Ovary (tissue), 9 donors: ENCODE data around the gene CROCC. TPM values are rescaled to one million over a fixed set of nuclear protein-coding genes. Genes with fewer than 3 reads are reported as not detected.
"Not testable (repeated sequence)": the region's sequence is repeated elsewhere in the genome, so short reads cannot be mapped to it uniquely, and the experiment has no call there.

Experiments used
- DNase-seq, 5 donors: peaks; one replicate each; pipeline ENCODE4 v3.0.0-alpha.2; 2019 to 2020
- H3K27ac ChIP-seq, 2 donors: fragments of 200-600 bp; one replicate each; pipeline versions ENCODE4 v1.5.1 to v1.8.0; 2019 to 2022
- H3K27me3 ChIP-seq: fragments of 200-600 bp; one replicate; pipeline ENCODE4 v1.8.0; 2022
- H3K36me3 ChIP-seq: fragments of 200-600 bp; sonication (generic); one replicate; pipeline ENCODE4 v1.5.1; 2019
- H3K4me1 ChIP-seq: one replicate; pipeline ENCODE4 v1.8.1; 2013; ENCODE audit warnings: mild to moderate bottlenecking, moderate library complexity; ENCODE audit not compliant: insufficient read depth
- H3K4me3 ChIP-seq: fragments of 200-600 bp; sonication (generic); one replicate; pipeline ENCODE4 v1.5.1; 2017
- H3K9me3 ChIP-seq, 2 donors: fragments of 200-600 bp in 1 of 2; sonication (generic) in 1 of 2; one replicate each; pipeline versions ENCODE4 v1.5.1 to v1.8.1; 2013 to 2019; ENCODE audit warnings: mild to moderate bottlenecking in 1 of 2, moderate library complexity in 1 of 2
- EP300 ChIP-seq: sonication (generic); formaldehyde crosslinking; IDR thresholded peaks from one replicate; pipeline ENCODE4 v1.6.1; 2017; ENCODE audit warnings: antibody characterized with exemption
- POLR2A ChIP-seq: fragments of 450-650 bp; IDR thresholded peaks from one replicate; pipeline ENCODE4 v1.6.1; 2017; ENCODE audit warnings: antibody characterized with exemption, mild to moderate bottlenecking, moderate library complexity
- WGBS, 3 donors: extraction: QIAGEN DNeasy Blood & Tissue Kit in 1 of 3; methylation state at CpG; one replicate each; pipeline versions ENCODE4 v1.1.5 to v1.1.7; 2013 to 2017; 5-methylcytosine and 5-hydroxymethylcytosine counted together
- intact Hi-C, 4 donors: fragments of 100-400 bp; cut with DNase I; formaldehyde crosslinking; loops; one replicate each; pipeline versions ENCODE4 v1.11.0 to v1.15.1; 2022 to 2023
- polyA plus RNA-seq, 2 donors: library from polyadenylated mRNA; stranded (reverse); fragments of 200-250 nt in 1 of 2; fragments of 350-450 nt in 1 of 2; fragmentation: Illumina TruSeq in 1 of 2; extraction: RNeasy Lipid Tissue Mini Kit (QIAGEN cat#74804) in 1 of 2; gene quantifications; one replicate each; pipeline ENCODE4 v1.2.3, GENCODE V29; 2013 to 2014
- total RNA-seq, 7 donors: library from RNA; depleted of rRNA in 2 of 7; stranded (reverse); fragments of >200 nt in 2 of 7; fragmentation: NEBNext Ultra II Directional in 3 of 7; extraction: Animal tissue kit (Norgen Biotek cat#: 25700) in 3 of 7; gene quantifications; one replicate each; pipeline versions ENCODE4 v1.1.0 to v1.2.4, GENCODE V29; 2016 to 2023
- TF ChIP-seq, protein P1 (sequence below), 3 donors: fragments of 450-650 bp in 2 of 3; fragments of 200-600 bp in 1 of 3; IDR thresholded peaks; one replicate each; pipeline versions ENCODE4 v1.5.1 to v1.8.0; 2016 to 2022; ENCODE audit warnings: antibody characterized with exemption in 3 of 3, mild to moderate bottlenecking in 1 of 3
- donor health status: DM: no; HTN: no; CAD: no; lungs with moderate emphysema.
- donor health status: DM: no; HTN: no; CAD: no.
- donor health status: Bipolar disorder and iron deficiency.
- donor health status: DM: yes; HTN: yes; CAD: no.
- donor health status: DM: no; HTN: no; CAD: no.
- donor health status: DM: yes; HTN: yes; CAD: no.

CROCC gene
- total and polyA plus RNA-seq, 9 donors, result 1.7 to 49.1 (median 33.6) TPM

GRCh38 chr1:16938351-16939321 is 16.9 kb downstream of the CROCC start:
- H3K36me3 ChIP-seq, result no peaks in the 10 kb centered on the region
- H3K27ac ChIP-seq, result no peak overlapping the region
- TF ChIP-seq, protein P1, sequence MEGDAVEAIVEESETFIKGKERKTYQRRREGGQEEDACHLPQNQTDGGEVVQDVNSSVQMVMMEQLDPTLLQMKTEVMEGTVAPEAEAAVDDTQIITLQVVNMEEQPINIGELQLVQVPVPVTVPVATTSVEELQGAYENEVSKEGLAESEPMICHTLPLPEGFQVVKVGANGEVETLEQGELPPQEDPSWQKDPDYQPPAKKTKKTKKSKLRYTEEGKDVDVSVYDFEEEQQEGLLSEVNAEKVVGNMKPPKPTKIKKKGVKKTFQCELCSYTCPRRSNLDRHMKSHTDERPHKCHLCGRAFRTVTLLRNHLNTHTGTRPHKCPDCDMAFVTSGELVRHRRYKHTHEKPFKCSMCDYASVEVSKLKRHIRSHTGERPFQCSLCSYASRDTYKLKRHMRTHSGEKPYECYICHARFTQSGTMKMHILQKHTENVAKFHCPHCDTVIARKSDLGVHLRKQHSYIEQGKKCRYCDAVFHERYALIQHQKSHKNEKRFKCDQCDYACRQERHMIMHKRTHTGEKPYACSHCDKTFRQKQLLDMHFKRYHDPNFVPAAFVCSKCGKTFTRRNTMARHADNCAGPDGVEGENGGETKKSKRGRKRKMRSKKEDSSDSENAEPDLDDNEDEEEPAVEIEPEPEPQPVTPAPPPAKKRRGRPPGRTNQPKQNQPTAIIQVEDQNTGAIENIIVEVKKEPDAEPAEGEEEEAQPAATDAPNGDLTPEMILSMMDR (IDR thresholded peaks at IDR 0.05), result no peak
- TF ChIP-seq EP300, result no peak
- TF ChIP-seq POLR2A, result no peak
- no peak for DNase-seq
- no peaks in the 10 kb centered on the region for H3K9me3 ChIP-seq
- intact Hi-C loops, result no loop called here
- H3K4me3 ChIP-seq, result no peak overlapping the region
- 29 to 62% (median 34%) methylated on average over 46 to 51 of the region's 51 CpGs for WGBS, 3 donors
- H3K4me1 ChIP-seq, result peaks cover 3% of the 10 kb centered on the region
- H3K27me3 ChIP-seq, result no peaks in the 10 kb centered on the region

- H3K27me3 ChIP-seq, H3K4me1 ChIP-seq, H3K36me3 ChIP-seq, H3K27ac ChIP-seq, H3K9me3 ChIP-seq, intact Hi-C loops, DNase-seq, H3K4me3 ChIP-seq: not testable (repeated sequence)
- 91 to 94% (median 92%) methylated on average over 32 of the region's 32 CpGs for WGBS, 3 donors
Measured at GRCh38 chr1:16939386-16940180, 17.9 kb downstream of the CROCC start.

DNA sequence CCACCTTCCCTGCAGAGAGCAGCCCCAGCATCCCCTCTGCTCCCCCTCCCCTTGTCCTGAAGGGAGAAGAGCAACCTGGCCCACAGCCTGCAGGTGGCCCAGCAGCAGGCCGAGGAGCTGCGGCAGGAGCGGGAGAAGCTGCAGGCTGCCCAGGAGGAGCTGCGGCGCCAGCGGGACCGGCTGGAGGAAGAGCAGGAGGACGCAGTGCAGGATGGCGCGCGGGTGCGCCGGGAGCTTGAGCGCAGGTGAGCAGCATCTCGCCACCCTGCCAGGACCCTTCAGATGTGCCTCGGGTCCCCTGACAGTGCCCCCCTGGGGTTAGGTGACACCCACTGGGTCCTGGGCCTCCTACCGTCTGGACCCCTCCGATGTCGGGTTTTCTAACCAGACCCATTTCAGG is 22.3 kb downstream of the CROCC start:
- H3K4me1 ChIP-seq, result no peaks in the 10 kb centered on the region
- DNase-seq, result no peak
- WGBS, 3 donors, result 86 to 92% (median 90%) methylated on average over 19 of the region's 19 CpGs
- H3K4me3 ChIP-seq, result no peak overlapping the region
- no peaks in the 10 kb centered on the region for H3K27me3 ChIP-seq
- H3K27ac ChIP-seq, result no peak overlapping the region
- H3K36me3 ChIP-seq, result no peaks in the 10 kb centered on the region
- intact Hi-C loops, result no loop called here
- TF ChIP-seq POLR2A, result no peak
- TF ChIP-seq, protein P1 (IDR thresholded peaks at IDR 0.05), result no peak
- no peak for TF ChIP-seq EP300
- no peaks in the 10 kb centered on the region for H3K9me3 ChIP-seq

- not testable (repeated sequence) for H3K36me3 ChIP-seq, H3K4me1 ChIP-seq, DNase-seq, H3K9me3 ChIP-seq, H3K4me3 ChIP-seq, H3K27ac ChIP-seq, H3K27me3 ChIP-seq
- WGBS, 3 donors, result 89 to 90% (median 90%) methylated on average over 8 to 9 of the region's 9 CpGs
- intact Hi-C loops, result loop anchor here in 1 of 4 donors (5.0 kb wide), 1 partner anchor 323 kb away; no protein-coding TSS in a partner anchor
Measured at GRCh38 chr1:16945512-16945911, 23.8 kb downstream of the CROCC start.

DNA sequence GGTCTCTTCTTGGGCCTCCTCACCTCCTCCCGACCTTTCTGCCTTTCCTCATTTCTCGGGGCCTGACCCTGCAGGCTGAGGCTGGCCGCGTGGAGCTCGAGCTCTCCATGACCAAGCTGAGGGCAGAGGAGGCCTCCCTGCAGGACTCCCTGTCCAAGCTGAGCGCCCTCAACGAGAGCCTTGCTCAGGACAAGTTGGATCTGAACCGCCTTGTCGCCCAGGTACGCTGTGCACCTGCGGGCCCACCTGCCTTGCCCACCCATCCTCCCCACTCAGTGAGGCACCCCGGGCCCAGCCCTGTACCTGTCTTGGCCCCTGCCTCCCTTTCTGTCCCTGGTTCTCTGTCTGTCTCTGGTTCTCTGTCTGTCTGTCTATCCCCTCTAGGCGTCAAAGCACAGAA is 24.5 kb downstream of the CROCC start:
- intact Hi-C loops, result loop anchor here in 1 of 4 donors (5.0 kb wide), 1 partner anchor 324 kb away; no protein-coding TSS in a partner anchor
- 86 to 88% (median 87%) methylated on average over 13 of the region's 13 CpGs for WGBS, 3 donors
- H3K4me1 ChIP-seq, H3K36me3 ChIP-seq, H3K9me3 ChIP-seq, H3K4me3 ChIP-seq, DNase-seq, H3K27me3 ChIP-seq, H3K27ac ChIP-seq: not testable (repeated sequence)
